ENCODE data around the gene ZNRF2. TPM values are rescaled to one million over a fixed set of nuclear protein-coding genes. Genes with fewer than 3 reads are reported as not detected.

The ZNRF2 gene
- total and polyA plus RNA-seq, 2 of the 13 experiments (the other 11 are each of a cell fraction or from before 2014, with no cell fraction given) = 3.5 to 7.7 TPM

GRCh38 chr7:30354791-30355190 is 70.4 kb downstream of the ZNRF2 start:
- DNase-seq (ENCODE audit: low spot score) (no peak), FAIRE-seq (no peak), ATAC-seq (no peak)
- Histone ChIP-seq H3K27me3 (ENCODE audit: control insufficient read depth in 1 of 2, insufficient read depth in 2 of 2, low read length in 2 of 2) (no peaks in the 10 kb centered on the region), H4K20me1 (ENCODE audit: insufficient read depth, low read length) (no peaks in the 10 kb centered on the region), H3K36me3 (replicated peaks in 1 of 2; ENCODE audit: control insufficient read depth in 1 of 2, insufficient read depth in 2 of 2, low read length in 2 of 2) (peaks cover 2 to 15% of the 10 kb centered on the region in 2 experiments; a peak in 1 of 5 replicates), H3K9ac (ENCODE audit: insufficient read depth, low read depth, low read length) (no peak overlapping the region), H3K79me2 (ENCODE audit: insufficient read depth, low read length) (peaks cover 4% of the 10 kb centered on the region), H3K4me2 (ENCODE audit: low read depth, low read length) (no peak overlapping the region), H2AFZ (ENCODE audit: low read length) (no peak overlapping the region), H3K4me1 (ENCODE audit: insufficient read depth, low read length) (no peaks in the 10 kb centered on the region), H3K4me3 (replicated peaks in 1 of 3; ENCODE audit: insufficient read depth in 1 of 3, low read depth in 2 of 3, low read length in 3 of 3) (no peak overlapping the region), H3K9me3 (ENCODE audit: low read length) (no peaks in the 10 kb centered on the region), H3K27ac (ENCODE audit: extremely low read length, insufficient read depth, low read length) (no peak overlapping the region)
- in situ Hi-C loops (cut with HindIII; ENCODE audit: extremely low pct_ligation_motif_present, low pct_unique_long_range_greater_than_20kb) (no loop called here), intact Hi-C loops (cut with micrococcal nuclease; ENCODE audit: unreplicated experiment) (no loop called here)
- CTCF ChIA-PET (ENCODE audit: low intra/inter-chr PET ratio, low total read pairs) = no interaction called here
- BruUV-seq (replicated peaks) = no TSS peak
- POLR2A ChIA-PET = no interaction called here
- TF ChIP-seq TFDP1 (CRISPR knock-in tag; IDR thresholded peaks at IDR 0.05; ENCODE audit: borderline replicate concordance) = no peak
- no peak for TF ChIP-seq ZNF331 (CRISPR knock-in tag; IDR thresholded peaks at IDR 0.05)
- TF ChIP-seq ZNF143 (CRISPR knock-in tag; IDR thresholded peaks at IDR 0.05) = no peak
- TF ChIP-seq SMARCC2 (IDR thresholded peaks at IDR 0.05) = no peak
- TF ChIP-seq DMAP1 (CRISPR knock-in tag; IDR thresholded peaks at IDR 0.05) = no peak
- TF ChIP-seq ZNF792 (CRISPR knock-in tag; IDR thresholded peaks at IDR 0.05) = no peak
- no peak for TF ChIP-seq ONECUT2 (CRISPR knock-in tag; IDR thresholded peaks at IDR 0.05)
- no peak for TF ChIP-seq FOXM1 (CRISPR knock-in tag; IDR thresholded peaks at IDR 0.05)
- TF ChIP-seq FOXO4 (CRISPR knock-in tag; conservative IDR thresholded peaks at IDR 0.05) = no peak
- TF ChIP-seq STAT5B (CRISPR knock-in tag; IDR thresholded peaks at IDR 0.05) = no peak
- no peak for TF ChIP-seq SNAI1 (CRISPR knock-in tag; IDR thresholded peaks at IDR 0.05; ENCODE audit: borderline replicate concordance)
- no peak for TF ChIP-seq CHD4 (IDR thresholded peaks at IDR 0.05; ENCODE audit: borderline replicate concordance, low read length)
- no peak for TF ChIP-seq TFAP4 (IDR thresholded peaks at IDR 0.05; ENCODE audit: borderline replicate concordance, low read depth)
- TF ChIP-seq ADNP (CRISPR knock-in tag; IDR thresholded peaks at IDR 0.05) = no peak
- TF ChIP-seq ETV6 (CRISPR knock-in tag; conservative IDR thresholded peaks at IDR 0.05) = no peak
- no peak for TF ChIP-seq SIN3A (IDR thresholded peaks at IDR 0.05; ENCODE audit: borderline replicate concordance, low read depth, low read length)
- TF ChIP-seq SMC3 (IDR thresholded peaks at IDR 0.05; ENCODE audit: low read length) = no peak
- TF ChIP-seq ASH2L (IDR thresholded peaks at IDR 0.05; ENCODE audit: insufficient read length, low read depth, low read length) = no peak
- no peak for TF ChIP-seq RFX5 (IDR thresholded peaks at IDR 0.05; ENCODE audit: low read depth, low read length)
- TF ChIP-seq CSRNP1 (CRISPR knock-in tag; IDR thresholded peaks at IDR 0.05) = no peak

All from HepG2 (cell line).